Lower lobe of right lung (tissue), 2 donors: Measurements from ENCODE around the gene DENND2C. TPM values are rescaled to one million over a fixed set of nuclear protein-coding genes. Genes with fewer than 3 reads are reported as not detected.

ENCODE experiments used
- ATAC-seq, 2 donors: fragments of 200-7000 bp; cut with Tn5 transposase; one replicate each; pipeline ENCODE4 v1.9.1; 2020 to 2022; ENCODE audit warnings: mild to moderate bottlenecking in 2 of 2, moderate library complexity in 2 of 2
- DNase-seq: peaks from one replicate; pipeline ENCODE4 v3.0.0-alpha.2; 2020
- H3K27ac ChIP-seq: fragments of 200-600 bp; one replicate; pipeline ENCODE4 v1.8.0; 2022
- H3K27me3 ChIP-seq: fragments of 200-600 bp; one replicate; pipeline ENCODE4 v1.8.0; 2022; ENCODE audit warnings: low read depth
- H3K36me3 ChIP-seq: fragments of 200-600 bp; one replicate; pipeline ENCODE4 v1.8.0; 2022; ENCODE audit warnings: mild to moderate bottlenecking
- H3K4me1 ChIP-seq: fragments of 200-600 bp; one replicate; pipeline ENCODE4 v1.8.0; 2022
- H3K4me3 ChIP-seq: fragments of 200-600 bp; one replicate; pipeline ENCODE4 v1.8.0; 2022; ENCODE audit warnings: mild to moderate bottlenecking
- H3K9me3 ChIP-seq: fragments of 200-600 bp; one replicate; pipeline ENCODE4 v1.8.0; 2022
- intact Hi-C: fragments of 100-400 bp; cut with DNase I; formaldehyde crosslinking; loops from one replicate; pipeline ENCODE4 v1.11.0; 2022
- total RNA-seq: library from RNA; stranded (reverse); fragmentation: NEBNext Ultra II Directional; extraction: Animal tissue kit (Norgen Biotek cat#: 25700); gene quantifications from one replicate; pipeline ENCODE4 v1.2.1, GENCODE V29; 2021
- TF ChIP-seq, protein P1 (sequence below): fragments of 200-600 bp; IDR thresholded peaks from one replicate; pipeline ENCODE4 v1.8.0; 2022; ENCODE audit warnings: antibody characterized with exemption, mild to moderate bottlenecking
- donor health status: DM: no; HTN: yes; CAD: no; lungs with severe emphysema.

The DENND2C gene
- total RNA-seq, 1 donor from 2014 or later: 3.8 TPM

DNA sequence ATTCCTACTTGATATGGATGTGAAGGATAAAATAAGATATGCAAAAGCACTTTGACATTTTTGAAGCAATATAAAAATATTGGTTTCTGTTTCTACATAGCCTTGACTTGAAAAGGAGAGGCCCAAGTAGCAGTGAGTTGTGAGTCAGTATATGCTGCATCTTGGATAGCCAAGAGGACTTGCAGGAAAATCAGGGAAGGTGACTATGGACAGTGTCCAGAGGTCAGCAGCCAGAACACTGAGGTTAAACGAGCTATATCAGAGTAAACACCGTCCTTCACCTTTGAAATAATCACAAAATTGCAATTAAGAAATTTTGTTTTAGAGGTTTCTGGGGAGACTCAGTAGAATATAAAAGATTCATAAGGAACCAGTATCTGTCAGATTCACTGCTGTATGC is 32.1 kb upstream of the DENND2C start:
- TF ChIP-seq, protein P1, sequence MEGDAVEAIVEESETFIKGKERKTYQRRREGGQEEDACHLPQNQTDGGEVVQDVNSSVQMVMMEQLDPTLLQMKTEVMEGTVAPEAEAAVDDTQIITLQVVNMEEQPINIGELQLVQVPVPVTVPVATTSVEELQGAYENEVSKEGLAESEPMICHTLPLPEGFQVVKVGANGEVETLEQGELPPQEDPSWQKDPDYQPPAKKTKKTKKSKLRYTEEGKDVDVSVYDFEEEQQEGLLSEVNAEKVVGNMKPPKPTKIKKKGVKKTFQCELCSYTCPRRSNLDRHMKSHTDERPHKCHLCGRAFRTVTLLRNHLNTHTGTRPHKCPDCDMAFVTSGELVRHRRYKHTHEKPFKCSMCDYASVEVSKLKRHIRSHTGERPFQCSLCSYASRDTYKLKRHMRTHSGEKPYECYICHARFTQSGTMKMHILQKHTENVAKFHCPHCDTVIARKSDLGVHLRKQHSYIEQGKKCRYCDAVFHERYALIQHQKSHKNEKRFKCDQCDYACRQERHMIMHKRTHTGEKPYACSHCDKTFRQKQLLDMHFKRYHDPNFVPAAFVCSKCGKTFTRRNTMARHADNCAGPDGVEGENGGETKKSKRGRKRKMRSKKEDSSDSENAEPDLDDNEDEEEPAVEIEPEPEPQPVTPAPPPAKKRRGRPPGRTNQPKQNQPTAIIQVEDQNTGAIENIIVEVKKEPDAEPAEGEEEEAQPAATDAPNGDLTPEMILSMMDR: no peak
- Histone ChIP-seq H3K27me3 (no peaks in the 10 kb centered on the region), H3K27ac (no peak overlapping the region), H3K9me3 (no peaks in the 10 kb centered on the region), H3K4me3 (no peak overlapping the region), H3K36me3 (peaks cover 26% of the 10 kb centered on the region), H3K4me1 (no peaks in the 10 kb centered on the region)
- ATAC-seq: no peak
- intact Hi-C loops: no loop called here
- DNase-seq: no peak

GRCh38 chr1:114700036-114700600 is 30.3 kb upstream of the DENND2C start:
- no peak for ATAC-seq

DNA sequence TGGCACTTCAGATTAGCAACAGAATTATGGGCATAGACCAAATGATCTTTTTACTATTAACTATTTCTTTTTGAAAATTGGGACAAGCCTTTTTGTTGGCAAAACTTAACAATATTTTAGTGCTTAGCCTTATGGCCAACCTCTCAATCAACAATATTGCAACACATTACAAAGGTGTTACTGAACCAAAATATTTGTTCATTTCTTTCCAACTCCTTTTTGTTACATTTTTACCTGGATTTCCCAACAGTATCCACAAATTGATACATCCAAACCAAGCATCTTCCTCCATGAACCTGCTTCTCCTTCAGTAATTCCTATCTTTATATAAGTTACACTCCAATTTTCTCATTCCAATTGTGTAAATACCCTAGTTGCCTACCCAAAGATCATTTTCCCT is 27.0 kb upstream of the DENND2C start:
- DNase-seq (no peak), ATAC-seq (no peak)
- H3K4me3 ChIP-seq: no peak overlapping the region
- H3K4me1 ChIP-seq: no peaks in the 10 kb centered on the region
- TF ChIP-seq, protein P1: no peak
- H3K27ac ChIP-seq: no peak overlapping the region
- H3K36me3 ChIP-seq: no peaks in the 10 kb centered on the region
- intact Hi-C loops: no loop called here
- no peaks in the 10 kb centered on the region for H3K27me3 ChIP-seq
- H3K9me3 ChIP-seq: no peaks in the 10 kb centered on the region

More at GRCh38 chr1:114700036-114700600, 30.3 kb upstream of the DENND2C start:
- intact Hi-C loops: no loop called here
- Histone ChIP-seq H3K9me3 (no peaks in the 10 kb centered on the region), H3K4me3 (no peak overlapping the region), H3K4me1 (no peaks in the 10 kb centered on the region), H3K27ac (no peak overlapping the region), H3K36me3 (peaks cover 8% of the 10 kb centered on the region), H3K27me3 (no peaks in the 10 kb centered on the region)
- DNase-seq: no peak
- TF ChIP-seq, protein P1: no peak

GRCh38 chr1:114695430-114696058 is 25.7 kb upstream of the DENND2C start, which contains the start of gene AMPD1:
Gene AMPD1, minus strand, starts transcription at chr1:114695546. Its CDS starts 75 bp downstream, at chr1:114695471.
- DNase-seq (no peak), ATAC-seq (no peak)
- no peak within 1 kb of the TSS for H3K4me3 ChIP-seq
- no peaks in the 10 kb centered on the region for H3K27me3 ChIP-seq
- H3K9me3 ChIP-seq: no peaks in the 10 kb centered on the region
- H3K36me3 ChIP-seq: no peaks in the 10 kb centered on the region
- intact Hi-C loops: no loop called here
- H3K4me1 ChIP-seq: no peaks in the 10 kb centered on the region
- no peak within 1 kb of the TSS for H3K27ac ChIP-seq
- TF ChIP-seq, protein P1: no peak

- H3K4me1 ChIP-seq: no peaks in the 10 kb centered on the region
- H3K4me3 ChIP-seq: no peak overlapping the region
- no peak overlapping the region for H3K27ac ChIP-seq
- no peaks in the 10 kb centered on the region for H3K27me3 ChIP-seq
- H3K9me3 ChIP-seq: no peaks in the 10 kb centered on the region
- no peak for ATAC-seq
- no peaks in the 10 kb centered on the region for H3K36me3 ChIP-seq
- intact Hi-C loops: no loop called here
- TF ChIP-seq, protein P1: no peak
- DNase-seq: no peak
Measured at GRCh38 chr1:114694540-114695310, 24.9 kb upstream of the DENND2C start.
